Liver (tissue), 3 donors: ENCODE data around the gene ARFGAP2.

Experiments
- CTCF ChIP-seq: fragments of 150-350 bp; IDR thresholded peaks from 2 replicates; pipeline ENCODE4 v1.5.1; 2017; ENCODE audit warnings: improper control_type of control experiment, low read depth, low read length; ENCODE audit not compliant: missing input control
- FOXA1 ChIP-seq: IDR thresholded peaks from 2 replicates; pipeline ENCODE4 v1.6.1; 2016; ENCODE audit warnings: antibody characterized with exemption
- REST ChIP-seq: IDR thresholded peaks from 2 replicates; pipeline ENCODE4 v1.6.1; 2016; ENCODE audit warnings: antibody characterized with exemption, mild to moderate bottlenecking
- TAF1 ChIP-seq: conservative IDR thresholded peaks from 2 replicates; pipeline ENCODE4 v1.6.1; 2016; ENCODE audit warnings: antibody characterized with exemption, mild to moderate bottlenecking
- YY1 ChIP-seq: IDR thresholded peaks from 2 replicates; pipeline ENCODE4 v1.6.1; 2016; ENCODE audit warnings: antibody characterized with exemption, mild to moderate bottlenecking
- donor health status: healthy.
- donor health status: healthy.

DNA sequence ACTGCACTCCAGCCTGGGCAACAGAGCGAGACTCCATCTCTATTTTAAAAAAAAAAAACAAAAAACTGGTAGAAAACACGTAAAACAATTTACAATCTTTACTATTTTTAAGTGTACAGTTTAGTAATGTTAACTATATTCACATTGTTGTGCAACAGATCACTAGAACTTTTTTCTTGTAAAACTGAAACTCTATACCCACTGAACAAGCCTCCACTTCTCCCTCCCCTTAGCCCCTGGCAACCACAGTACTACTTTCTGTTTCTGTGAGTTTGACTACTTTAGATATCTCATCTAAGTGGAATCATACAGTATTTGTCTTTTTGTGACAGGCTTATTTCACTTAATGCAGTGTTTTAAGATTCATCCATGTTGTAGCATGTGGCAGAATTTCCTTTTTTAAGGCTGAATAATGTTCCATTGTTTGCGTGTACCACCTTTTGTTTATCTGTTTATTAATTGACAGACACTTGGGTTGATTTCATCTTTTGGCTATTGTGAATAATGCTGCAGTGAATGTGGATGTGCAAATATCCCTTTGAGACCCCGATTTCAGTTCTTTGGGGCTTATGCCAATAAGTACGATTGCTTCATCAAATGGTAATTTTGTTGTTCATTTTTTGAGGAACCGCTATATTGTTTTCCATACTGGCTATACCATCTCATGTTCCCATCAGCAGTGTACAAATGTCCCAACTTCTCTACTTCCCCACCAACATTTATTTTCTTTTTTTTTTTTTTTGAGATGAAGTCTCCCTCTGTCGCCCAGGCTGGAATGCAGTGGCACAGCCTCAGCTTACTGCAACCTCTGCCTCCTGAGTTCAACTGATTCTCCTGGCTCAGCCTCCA is 49.1 kb upstream of the ARFGAP2 start:
- TF ChIP-seq CTCF = no peak
- TF ChIP-seq TAF1 = no peak
- TF ChIP-seq FOXA1 = no peak
- no peak for TF ChIP-seq YY1
- no peak for TF ChIP-seq REST
